HepG2 (cell line): ENCODE results near the gene PPFIA4. TPM values are rescaled to one million over a fixed set of nuclear protein-coding genes. Genes with fewer than 3 reads are reported as not detected.

ENCODE experiments used
- ATAC-seq: fragments of 200-7000 bp; cut with Tn5 transposase; 3 replicates; pipeline ENCODE4 v1.9.1; 2020; ENCODE audit warnings: mild to moderate bottlenecking, moderate library complexity
- BruUV-seq: library from RNA; stranded (reverse); fragments of 400-500 nt; replicated peaks from 2 replicates; lab custom pipeline; 2021; lab: Mats Ljungman, UMichigan
- CTCF ChIA-PET: fragments of 300-600 bp; formaldehyde crosslinking; extraction: SDS; loops from one replicate; lab custom pipeline; 2021; ENCODE audit warnings: low total read pairs, inconsistent platforms, low intra/inter-chr PET ratio; lab: Yijun Ruan, JAX
- POLR2A ChIA-PET: fragments of 350-600 bp; sonication (Branson Sonifier 250); formaldehyde crosslinking; loops from one replicate; lab custom pipeline; 2020; ENCODE audit warnings: antibody characterized with exemption, inconsistent platforms; lab: Yijun Ruan, JAX
- DNase-seq: peaks from one replicate; pipeline ENCODE4 v3.0.0-alpha.2; 2015; ENCODE audit warnings: low spot score
- FAIRE-seq: peaks from 3 replicates; lab custom pipeline; 2011; peaks lifted over from hg19 to GRCh38; lab: Jason Lieb, UNC
- H2AFZ ChIP-seq: one replicate; pipeline ENCODE4 v1.6.1; 2011; ENCODE audit warnings: low read length, inconsistent platforms
- H3K27ac ChIP-seq: fragments of 300-600 bp; 3 replicates; pipeline ENCODE4 v1.8.0; 2011; ENCODE audit warnings: mixed run types, mild to moderate bottlenecking, mixed read lengths, low read length, inconsistent platforms; ENCODE audit not compliant: insufficient read depth; ENCODE audit errors: extremely low read length
- H3K27me3 ChIP-seq, 2 experiments: fragments of 200-600 bp in 1 of 2; 2 replicates in 1 of 2; 3 replicates in 1 of 2; pipeline versions ENCODE4 v1.6.0 to v1.8.0; 2011; ENCODE audit warnings: low read length in 2 of 2, mild to moderate bottlenecking in 2 of 2, moderate library complexity in 2 of 2, inconsistent platforms in 1 of 2; ENCODE audit not compliant: insufficient read depth in 2 of 2, control insufficient read depth in 1 of 2
- H3K36me3 ChIP-seq, 2 experiments: fragments of 200-600 bp in 1 of 2; replicated peaks in 1 of 2; 2 replicates in 1 of 2; 3 replicates in 1 of 2; pipeline versions ENCODE4 v1.5.1 to v1.8.0; 2011; ENCODE audit warnings: low read length in 2 of 2, inconsistent platforms in 1 of 2; ENCODE audit not compliant: insufficient read depth in 2 of 2, control insufficient read depth in 1 of 2
- H3K4me1 ChIP-seq: 2 replicates; pipeline ENCODE4 v1.5.1; 2012; ENCODE audit warnings: low read length, inconsistent platforms; ENCODE audit not compliant: insufficient read depth
- H3K4me2 ChIP-seq: 2 replicates; pipeline ENCODE4 v1.6.0; 2011; ENCODE audit warnings: low read depth, low read length, inconsistent platforms
- H3K4me3 ChIP-seq, 3 experiments: fragments of 200-600 bp in 1 of 3; sonication (generic), shearing (Covaris generic) in 1 of 3; replicated peaks in 1 of 3; 2 replicates each; pipeline ENCODE4 v1.5.1; 2011 to 2016; ENCODE audit warnings: low read length in 3 of 3, inconsistent platforms in 2 of 3, low read depth in 2 of 3, mild to moderate bottlenecking in 2 of 3, control low read depth in 1 of 3, mixed read lengths in 1 of 3; ENCODE audit not compliant: insufficient read depth in 1 of 3
- H3K79me2 ChIP-seq: one replicate; pipeline ENCODE4 v1.6.1; 2011; ENCODE audit warnings: low read length, inconsistent platforms; ENCODE audit not compliant: insufficient read depth
- H3K9ac ChIP-seq: 2 replicates; pipeline ENCODE4 v1.6.0; 2011; ENCODE audit warnings: mild to moderate bottlenecking, low read depth, low read length, inconsistent platforms; ENCODE audit not compliant: insufficient read depth
- H3K9me3 ChIP-seq: 2 replicates; pipeline ENCODE4 v1.5.1; 2012; ENCODE audit warnings: mild to moderate bottlenecking, low read length
- H4K20me1 ChIP-seq: 2 replicates; pipeline ENCODE4 v1.6.0; 2011; ENCODE audit warnings: inconsistent platforms, mild to moderate bottlenecking, low read length, moderate library complexity; ENCODE audit not compliant: insufficient read depth
- CERS6 ChIP-seq: sonication (generic); formaldehyde crosslinking; IDR thresholded peaks from 2 replicates; pipeline ENCODE4 v1.5.0; 2020; ENCODE audit warnings: missing genetic modification reagents
- DPF2 ChIP-seq: sonication (generic); formaldehyde crosslinking; IDR thresholded peaks from 2 replicates; pipeline ENCODE4 v1.4.0; 2020; ENCODE audit warnings: mild to moderate bottlenecking, low read depth, missing genetic modification reagents, borderline replicate concordance
- ETV6 ChIP-seq: sonication (generic); formaldehyde crosslinking; conservative IDR thresholded peaks from 2 replicates; pipeline ENCODE4 v1.4.0; 2020; ENCODE audit warnings: missing genetic modification reagents
- FUBP1 ChIP-seq: sonication (generic); formaldehyde crosslinking; IDR thresholded peaks from 2 replicates; pipeline ENCODE4 v1.5.1; 2020; ENCODE audit warnings: missing genetic modification reagents, mild to moderate bottlenecking, borderline replicate concordance
- KLF13 ChIP-seq: sonication (generic); formaldehyde crosslinking; IDR thresholded peaks from 2 replicates; pipeline ENCODE4 v1.4.0; 2020; ENCODE audit warnings: mild to moderate bottlenecking, missing genetic modification reagents
- MBNL3 ChIP-seq: fragments of 250-450 bp; sonication (Bioruptor Pico); conservative IDR thresholded peaks from 2 replicates; pipeline ENCODE4 v1.8.0; 2022; ENCODE audit warnings: mild to moderate bottlenecking, inconsistent platforms
- NFIC ChIP-seq: IDR thresholded peaks from 2 replicates; pipeline ENCODE4 v1.6.1; 2012; ENCODE audit warnings: mild to moderate bottlenecking, low read length, inconsistent platforms
- NFRKB ChIP-seq: fragments of 450-650 bp; IDR thresholded peaks from 2 replicates; pipeline ENCODE4 v1.6.1; 2017
- RFX1 ChIP-seq: fragments of 450-650 bp; IDR thresholded peaks from 2 replicates; pipeline ENCODE4 v1.6.1; 2017
- TCF7 ChIP-seq: sonication (generic); IDR thresholded peaks from 2 replicates; pipeline ENCODE4 v1.6.1; 2016; ENCODE audit warnings: antibody characterized with exemption, low read depth
- TEAD2 ChIP-seq: sonication (generic); formaldehyde crosslinking; IDR thresholded peaks from 2 replicates; pipeline ENCODE4 v1.9.0; 2021; ENCODE audit warnings: missing genetic modification reagents
- ZFP41 ChIP-seq: sonication (generic); formaldehyde crosslinking; IDR thresholded peaks from 2 replicates; pipeline ENCODE4 v1.4.0; 2020; ENCODE audit warnings: mild to moderate bottlenecking, missing genetic modification reagents, borderline replicate concordance
- ZNF205 ChIP-seq: IDR thresholded peaks from 2 replicates; pipeline ENCODE4 v1.6.1; 2018; ENCODE audit warnings: missing biosample characterization, missing genetic modification reagents
- ZNF232 ChIP-seq: sonication (generic); formaldehyde crosslinking; IDR thresholded peaks from 2 replicates; pipeline ENCODE4 v1.4.0; 2020; ENCODE audit warnings: missing genetic modification reagents, borderline replicate concordance
- ZNF503 ChIP-seq: sonication (generic); formaldehyde crosslinking; IDR thresholded peaks from 2 replicates; pipeline ENCODE4 v1.4.0; 2020; ENCODE audit warnings: missing genetic modification reagents
- ZSCAN20 ChIP-seq: sonication (generic); formaldehyde crosslinking; IDR thresholded peaks from 2 replicates; pipeline ENCODE4 v1.4.0; 2020; ENCODE audit warnings: missing genetic modification reagents, mild to moderate bottlenecking, borderline replicate concordance
- WGBS: methylation state at CpG from one replicate; pipeline ENCODE4 v1.1.6; 2017; ENCODE audit warnings: low lambda C conversion rate; 5-methylcytosine and 5-hydroxymethylcytosine counted together
- in situ Hi-C: cut with HindIII; loops from 2 replicates; pipeline ENCODE4 v1.10.0; 2017; ENCODE audit warnings: low pct_unique_long_range_greater_than_20kb; ENCODE audit not compliant: extremely low pct_ligation_motif_present
- intact Hi-C: fragments of 100-400 bp; cut with micrococcal nuclease; formaldehyde crosslinking; loops from one replicate; pipeline ENCODE4 v1.10.0; 2022; ENCODE audit not compliant: unreplicated experiment
- polyA plus RNA-seq, 8 experiments: library from polyadenylated mRNA; depleted of rRNA in 3 of 8; stranded (reverse) in 7 of 8; unstranded in 1 of 8; fragments of >200 nt; fragmentation: Illumina TruSeq in 4 of 8; extraction: Trizol in 4 of 8; gene quantifications; 2 replicates each; pipeline versions ENCODE4 v1.2.1 to v1.2.3, GENCODE V29; 2011 to 2016; ENCODE audit warnings: low read depth in 4 of 8, missing spikeins in 1 of 8, mixed read lengths in 1 of 8; ENCODE audit not compliant: insufficient read depth in 1 of 8
- total RNA-seq, 5 experiments: library from RNA; depleted of rRNA; stranded (reverse); fragments of >200 nt; fragmentation: Illumina TruSeq; extraction: Trizol; gene quantifications; 2 replicates each; pipeline ENCODE4 v1.2.3, GENCODE V29; 2016; ENCODE audit warnings: low read depth in 1 of 5
- TF ChIP-seq, protein P1 (sequence below): IDR thresholded peaks from 2 replicates; pipeline ENCODE4 v1.6.1; 2016; ENCODE audit warnings: low read depth, control low read depth
- TF ChIP-seq, protein P2 (sequence below): sonication (generic); formaldehyde crosslinking; IDR thresholded peaks from 2 replicates; pipeline ENCODE4 v1.8.0; 2022; ENCODE audit warnings: mild to moderate bottlenecking, missing genetic modification reagents; ENCODE audit not compliant: insufficient replicate concordance

The PPFIA4 gene
- total and polyA plus RNA-seq, 2 of the 13 experiments (the other 11 are each of a cell fraction or from before 2014, with no cell fraction given) = 6.4 TPM; not detected in 1

- TF ChIP-seq ZSCAN20 (CRISPR knock-in tag) = no peak
- no peak for TF ChIP-seq RFX1
- TF ChIP-seq ETV6 = no peak
- no peak for TF ChIP-seq ZNF232 (CRISPR knock-in tag)
- TF ChIP-seq DPF2 (CRISPR knock-in tag) = no peak
- TF ChIP-seq CERS6 (CRISPR knock-in tag) = no peak
- TF ChIP-seq, protein P1, sequence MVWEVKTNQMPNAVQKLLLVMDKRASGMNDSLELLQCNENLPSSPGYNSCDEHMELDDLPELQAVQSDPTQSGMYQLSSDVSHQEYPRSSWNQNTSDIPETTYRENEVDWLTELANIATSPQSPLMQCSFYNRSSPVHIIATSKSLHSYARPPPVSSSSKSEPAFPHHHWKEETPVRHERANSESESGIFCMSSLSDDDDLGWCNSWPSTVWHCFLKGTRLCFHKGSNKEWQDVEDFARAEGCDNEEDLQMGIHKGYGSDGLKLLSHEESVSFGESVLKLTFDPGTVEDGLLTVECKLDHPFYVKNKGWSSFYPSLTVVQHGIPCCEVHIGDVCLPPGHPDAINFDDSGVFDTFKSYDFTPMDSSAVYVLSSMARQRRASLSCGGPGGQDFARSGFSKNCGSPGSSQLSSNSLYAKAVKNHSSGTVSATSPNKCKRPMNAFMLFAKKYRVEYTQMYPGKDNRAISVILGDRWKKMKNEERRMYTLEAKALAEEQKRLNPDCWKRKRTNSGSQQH (CRISPR knock-in tag) = no peak
- TF ChIP-seq NFRKB = no peak
- TF ChIP-seq KLF13 (CRISPR knock-in tag) = no peak
- TF ChIP-seq FUBP1 (CRISPR knock-in tag) = no peak
- TF ChIP-seq ZNF503 (CRISPR knock-in tag) = no peak
- no peak for TF ChIP-seq ZFP41
- TF ChIP-seq, protein P2, sequence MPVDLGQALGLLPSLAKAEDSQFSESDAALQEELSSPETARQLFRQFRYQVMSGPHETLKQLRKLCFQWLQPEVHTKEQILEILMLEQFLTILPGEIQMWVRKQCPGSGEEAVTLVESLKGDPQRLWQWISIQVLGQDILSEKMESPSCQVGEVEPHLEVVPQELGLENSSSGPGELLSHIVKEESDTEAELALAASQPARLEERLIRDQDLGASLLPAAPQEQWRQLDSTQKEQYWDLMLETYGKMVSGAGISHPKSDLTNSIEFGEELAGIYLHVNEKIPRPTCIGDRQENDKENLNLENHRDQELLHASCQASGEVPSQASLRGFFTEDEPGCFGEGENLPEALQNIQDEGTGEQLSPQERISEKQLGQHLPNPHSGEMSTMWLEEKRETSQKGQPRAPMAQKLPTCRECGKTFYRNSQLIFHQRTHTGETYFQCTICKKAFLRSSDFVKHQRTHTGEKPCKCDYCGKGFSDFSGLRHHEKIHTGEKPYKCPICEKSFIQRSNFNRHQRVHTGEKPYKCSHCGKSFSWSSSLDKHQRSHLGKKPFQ (CRISPR knock-in tag) = no peak
- TF ChIP-seq ZNF205 (CRISPR knock-in tag) = no peak
- no peak for TF ChIP-seq NFIC
- TF ChIP-seq MBNL3 (CRISPR knock-in tag) = no peak
- no peak for TF ChIP-seq TEAD2 (CRISPR knock-in tag)
- TF ChIP-seq TCF7 = no peak
- no peak for FAIRE-seq
- WGBS = 0% methylated on average over 4 of the region's 4 CpGs
- H3K9ac ChIP-seq = no peak overlapping the region
- no peak for ATAC-seq
- H3K9me3 ChIP-seq = no peaks in the 10 kb centered on the region
- no TSS peak for BruUV-seq
- DNase-seq = no peak
- H4K20me1 ChIP-seq = no peaks in the 10 kb centered on the region
- POLR2A ChIA-PET = no interaction called here
- peaks cover 0 to 16% of the 10 kb centered on the region in 2 experiments; a peak in 3 of 5 replicates for H3K27me3 ChIP-seq
- CTCF ChIA-PET = no interaction called here
- H2AFZ ChIP-seq = no peak overlapping the region
- intact Hi-C loops = no loop called here
- no peaks in the 10 kb centered on the region for H3K79me2 ChIP-seq
- no peak overlapping the region for H3K4me3 ChIP-seq
- in situ Hi-C loops = no loop called here
- H3K27ac ChIP-seq = no peak overlapping the region
- no peak overlapping the region for H3K4me2 ChIP-seq
- H3K4me1 ChIP-seq = no peaks in the 10 kb centered on the region
- H3K36me3 ChIP-seq = no peaks in the 10 kb centered on the region
These were observed 87.0 kb downstream of the PPFIA4 start for GRCh38 chr1:203113308-203113707.
